Measurements from ENCODE around the gene SP1. TPM values are rescaled to one million over a fixed set of nuclear protein-coding genes. Genes with fewer than 3 reads are reported as not detected.
"Not testable (repeated sequence)": the region's sequence is repeated elsewhere in the genome, so short reads cannot be mapped to it uniquely, and the experiment has no call there.

Gene SP1
- total RNA-seq, 1 donor from 2014 or later, result 23.7 TPM

DNA sequence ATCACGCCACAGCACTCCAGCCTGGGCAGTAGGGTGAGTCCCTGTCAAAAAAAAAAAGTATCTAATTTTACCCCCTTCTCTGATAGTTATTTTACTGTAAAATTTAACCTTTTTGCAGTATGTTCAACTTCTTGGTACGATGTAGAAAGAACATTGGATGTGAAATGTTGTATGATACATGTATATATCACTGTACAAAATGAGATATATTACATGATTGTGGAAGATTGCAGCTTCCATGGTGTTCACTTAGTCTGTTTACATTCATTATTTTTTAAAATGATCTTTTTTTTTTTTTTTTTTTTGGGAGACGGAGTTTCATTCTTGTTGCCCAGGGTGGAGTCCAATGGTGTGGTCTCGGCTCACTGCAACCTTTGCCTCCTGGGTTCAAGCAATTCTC, 9.0 kb downstream of the SP1 start:
- TF ChIP-seq, protein P1, sequence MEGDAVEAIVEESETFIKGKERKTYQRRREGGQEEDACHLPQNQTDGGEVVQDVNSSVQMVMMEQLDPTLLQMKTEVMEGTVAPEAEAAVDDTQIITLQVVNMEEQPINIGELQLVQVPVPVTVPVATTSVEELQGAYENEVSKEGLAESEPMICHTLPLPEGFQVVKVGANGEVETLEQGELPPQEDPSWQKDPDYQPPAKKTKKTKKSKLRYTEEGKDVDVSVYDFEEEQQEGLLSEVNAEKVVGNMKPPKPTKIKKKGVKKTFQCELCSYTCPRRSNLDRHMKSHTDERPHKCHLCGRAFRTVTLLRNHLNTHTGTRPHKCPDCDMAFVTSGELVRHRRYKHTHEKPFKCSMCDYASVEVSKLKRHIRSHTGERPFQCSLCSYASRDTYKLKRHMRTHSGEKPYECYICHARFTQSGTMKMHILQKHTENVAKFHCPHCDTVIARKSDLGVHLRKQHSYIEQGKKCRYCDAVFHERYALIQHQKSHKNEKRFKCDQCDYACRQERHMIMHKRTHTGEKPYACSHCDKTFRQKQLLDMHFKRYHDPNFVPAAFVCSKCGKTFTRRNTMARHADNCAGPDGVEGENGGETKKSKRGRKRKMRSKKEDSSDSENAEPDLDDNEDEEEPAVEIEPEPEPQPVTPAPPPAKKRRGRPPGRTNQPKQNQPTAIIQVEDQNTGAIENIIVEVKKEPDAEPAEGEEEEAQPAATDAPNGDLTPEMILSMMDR (IDR thresholded peaks at IDR 0.05; ENCODE audit: insufficient read depth, low read length, severe bottlenecking), result no peak
- H3K36me3 ChIP-seq (ENCODE audit: control insufficient read depth, insufficient read depth, low read length), result peaks cover 1% of the 10 kb centered on the region
- DNase-seq (ENCODE audit: low read depth), result no peak
- H3K27me3 ChIP-seq (ENCODE audit: control insufficient read depth, insufficient read depth, low read length), result no peaks in the 10 kb centered on the region
- H3K4me3 ChIP-seq (ENCODE audit: low read depth, low read length), result no peak overlapping the region
- no peak for FAIRE-seq

DNA sequence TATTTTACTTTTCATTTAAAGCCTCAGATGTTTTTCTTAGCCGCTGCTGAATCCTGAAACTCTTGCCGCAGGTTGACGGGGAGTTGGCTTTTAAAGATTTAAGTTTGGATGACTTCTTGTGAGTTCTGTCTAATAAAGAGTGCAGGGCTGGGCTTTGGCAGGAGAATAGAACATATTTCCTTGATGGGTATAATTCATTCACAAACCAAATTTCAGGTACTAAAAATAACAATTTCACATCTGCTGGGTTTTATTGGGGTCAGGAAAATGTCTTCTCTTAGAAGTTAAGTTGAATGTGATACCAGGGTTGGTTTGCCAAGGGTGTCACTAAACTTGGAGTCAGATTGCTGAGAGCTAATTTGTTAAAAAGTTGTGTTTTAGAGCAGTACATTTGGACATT, 9.7 kb downstream of the SP1 start:
- FAIRE-seq (no peak), DNase-seq (ENCODE audit: low read depth) (no peak)
- Histone ChIP-seq H3K4me3 (ENCODE audit: low read depth, low read length) (no peak overlapping the region), H3K27me3 (ENCODE audit: control insufficient read depth, insufficient read depth, low read length) (no peaks in the 10 kb centered on the region), H3K36me3 (ENCODE audit: control insufficient read depth, insufficient read depth, low read length) (peaks cover 1% of the 10 kb centered on the region)
- TF ChIP-seq, protein P1 (IDR thresholded peaks at IDR 0.05; ENCODE audit: insufficient read depth, low read length, severe bottlenecking), result no peak

DNA sequence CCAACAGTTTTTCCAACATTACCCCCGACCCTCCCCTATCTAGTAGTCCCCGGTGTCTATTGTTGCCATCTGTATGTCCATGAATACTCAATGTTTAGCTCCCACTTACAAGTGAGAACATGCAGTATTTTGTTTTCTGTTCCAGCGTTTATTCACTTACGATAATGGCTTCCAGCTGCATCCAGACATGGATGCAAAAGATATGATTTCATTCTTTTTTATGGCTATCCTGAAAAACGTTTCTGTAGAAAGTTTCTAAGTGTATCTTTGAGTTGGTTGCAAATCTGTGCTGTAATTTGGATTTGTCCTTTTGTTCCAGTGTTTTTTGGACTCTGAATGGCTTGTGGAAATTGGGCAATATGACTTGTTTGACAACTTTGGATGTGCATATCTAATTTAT, 11.7 kb downstream of the SP1 start:
- TF ChIP-seq, protein P1 (IDR thresholded peaks at IDR 0.05; ENCODE audit: insufficient read depth, low read length, severe bottlenecking), result no peak
- H3K4me3 ChIP-seq (ENCODE audit: low read depth, low read length), result no peak overlapping the region
- DNase-seq (ENCODE audit: low read depth) (no peak), FAIRE-seq (no peak)
- peaks cover 3% of the 10 kb centered on the region for H3K36me3 ChIP-seq (ENCODE audit: control insufficient read depth, insufficient read depth, low read length)
- no peaks in the 10 kb centered on the region for H3K27me3 ChIP-seq (ENCODE audit: control insufficient read depth, insufficient read depth, low read length)

DNA sequence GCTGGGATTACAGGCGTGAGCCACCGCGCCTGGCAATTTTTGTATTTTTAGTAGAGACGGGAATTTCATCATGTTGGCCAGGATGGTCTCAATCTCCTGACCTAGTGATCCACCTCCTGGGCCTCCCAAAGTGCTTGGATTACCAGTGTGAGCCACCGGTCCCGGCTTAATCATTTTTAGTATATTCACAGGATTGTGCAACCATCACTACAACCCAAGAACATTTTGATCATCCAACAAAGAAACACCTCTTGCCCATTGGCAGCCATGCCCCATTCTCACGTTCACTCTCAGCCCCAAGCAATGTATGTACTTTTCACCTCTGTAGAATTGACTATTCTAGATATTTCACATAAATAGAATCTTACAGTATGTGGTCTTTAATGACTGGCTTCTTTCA, 19.9 kb downstream of the SP1 start:
- TF ChIP-seq, protein P1 (IDR thresholded peaks at IDR 0.05; ENCODE audit: insufficient read depth, low read length, severe bottlenecking), result no peak
- peaks cover 3% of the 10 kb centered on the region for H3K36me3 ChIP-seq (ENCODE audit: control insufficient read depth, insufficient read depth, low read length)
- DNase-seq (ENCODE audit: low read depth) (no peak), FAIRE-seq (no peak)
- H3K4me3 ChIP-seq (ENCODE audit: low read depth, low read length), result no peak overlapping the region
- no peaks in the 10 kb centered on the region for H3K27me3 ChIP-seq (ENCODE audit: control insufficient read depth, insufficient read depth, low read length)

DNA sequence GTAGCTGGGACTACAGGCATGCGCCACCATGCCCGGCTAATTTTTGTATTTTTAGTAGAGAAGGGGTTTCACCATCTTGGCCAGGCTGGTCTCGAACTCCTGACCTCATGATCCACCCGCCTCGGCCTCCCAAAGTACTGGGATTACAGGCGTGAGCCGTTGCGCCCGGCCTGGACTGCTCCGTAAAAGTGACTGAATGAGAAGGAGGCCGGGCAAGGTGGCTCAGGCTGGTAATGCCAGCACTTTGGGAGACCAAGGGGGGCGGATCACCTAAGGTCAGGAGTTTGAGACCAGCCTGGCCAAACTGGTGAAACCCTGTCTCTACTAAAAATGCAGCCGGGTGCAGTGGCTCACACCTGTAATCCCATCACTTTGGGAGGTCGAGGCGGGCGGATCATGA, 22.4 kb downstream of the SP1 start:
- H3K27me3 ChIP-seq (ENCODE audit: control insufficient read depth, insufficient read depth, low read length); FAIRE-seq; DNase-seq (ENCODE audit: low read depth); H3K36me3 ChIP-seq (ENCODE audit: control insufficient read depth, insufficient read depth, low read length); H3K4me3 ChIP-seq (ENCODE audit: low read depth, low read length): not testable (repeated sequence)

DNA sequence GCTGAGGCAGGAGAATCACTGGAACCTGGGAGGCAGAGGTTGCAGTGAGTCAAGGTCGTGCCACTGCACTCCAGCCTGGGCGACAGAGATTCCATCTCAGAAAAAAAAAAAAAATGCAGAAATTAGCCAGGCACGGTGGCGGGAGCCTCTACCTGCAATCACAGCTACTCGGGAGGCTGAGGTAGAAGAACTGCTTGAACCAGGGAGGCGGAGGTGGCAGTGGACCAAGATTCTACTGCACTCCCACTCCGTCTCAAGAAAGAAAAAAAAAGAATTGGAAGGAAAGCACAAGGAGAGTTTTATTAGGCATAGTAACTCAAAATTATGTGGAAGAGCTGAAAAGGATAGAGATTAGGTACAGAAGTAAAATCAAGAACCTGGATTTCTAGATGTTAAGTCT, 22.9 kb downstream of the SP1 start:
- H3K36me3 ChIP-seq (ENCODE audit: control insufficient read depth, insufficient read depth, low read length), result peaks cover 3% of the 10 kb centered on the region
- FAIRE-seq, result no peak

More for the DNA sequence above, 22.9 kb downstream of the SP1 start:
- TF ChIP-seq, protein P1 (IDR thresholded peaks at IDR 0.05; ENCODE audit: insufficient read depth, low read length, severe bottlenecking), result no peak
- Histone ChIP-seq H3K27me3 (ENCODE audit: control insufficient read depth, insufficient read depth, low read length) (no peaks in the 10 kb centered on the region), H3K4me3 (ENCODE audit: low read depth, low read length) (no peak overlapping the region)
- no peak for DNase-seq (ENCODE audit: low read depth)
